H1 (cell line): ENCODE measurements around the gene ASTL. TPM values are rescaled to one million over a fixed set of nuclear protein-coding genes. Genes with fewer than 3 reads are reported as not detected.

Experiments
- ASH2L ChIP-seq: fragments of 200-600, 300-600 bp; sonication (generic); IDR thresholded peaks from one replicate; pipeline ENCODE4 v1.7.1; 2017; ENCODE audit warnings: low read length
- KDM5A ChIP-seq: fragments of 200-600 bp; IDR thresholded peaks from 2 replicates; pipeline ENCODE4 v1.7.1; 2012; ENCODE audit warnings: mild to moderate bottlenecking, low read length, inconsistent platforms, mixed read lengths
- RXRA ChIP-seq: IDR thresholded peaks from 2 replicates; pipeline ENCODE4 v1.6.1; 2011; ENCODE audit warnings: low read depth, mild to moderate bottlenecking, low read length, moderate library complexity; ENCODE audit not compliant: insufficient read depth
- polyA plus RNA-seq, 7 experiments: library from polyadenylated mRNA; depleted of rRNA in 3 of 7; stranded (reverse) in 5 of 7; unstranded in 2 of 7; fragments of >200 nt in 5 of 7; fragments of 200-250 nt in 2 of 7; gene quantifications; 1 replicate in 5 of 7; 2 replicates in 1 of 7; 4 replicates in 1 of 7; pipeline versions ENCODE4 v1.2.1 to v1.2.3, GENCODE V29; 2011 to 2013; ENCODE audit warnings: missing spikeins in 2 of 7, mixed read lengths in 2 of 7
- total RNA-seq: library from RNA; stranded (reverse); fragmentation: NEBNext Ultra II Directional; extraction: Animal tissue kit (Norgen Biotek cat#: 25700); gene quantifications from 2 replicates; pipeline ENCODE4 v1.2.1, GENCODE V29; 2021

Gene ASTL
- total and polyA plus RNA-seq, 2 of the 8 experiments (the other 6 are each of a cell fraction or from before 2014, with no cell fraction given), result 0.60 to 1.4 TPM

- no peak for TF ChIP-seq RXRA
- no peak for TF ChIP-seq KDM5A
- TF ChIP-seq ASH2L, result no peak
Measured at GRCh38 chr2:96107708-96108065, 30.6 kb downstream of the ASTL start (continued).
